ENCODE results near the gene UBTD1.

Gene UBTD1

DNA sequence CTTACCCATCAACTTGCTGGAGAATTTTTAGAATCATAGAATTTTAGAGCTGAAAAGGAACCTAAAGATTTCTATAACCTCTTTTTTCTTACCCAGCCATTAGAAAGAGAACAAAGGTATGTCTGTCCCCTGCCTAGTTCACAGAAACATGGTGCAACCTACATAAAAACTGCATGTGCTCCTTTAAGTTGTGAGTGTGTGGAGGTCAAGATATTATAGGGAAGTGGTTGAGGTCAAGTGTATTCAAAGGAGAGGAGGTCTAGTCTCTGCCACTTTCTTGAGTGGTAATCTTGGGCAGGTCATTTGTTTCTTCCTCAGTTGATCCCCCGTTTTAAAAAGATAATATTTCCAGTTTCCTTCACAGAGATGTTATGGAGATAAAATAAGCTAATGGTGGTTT is 6.4 kb downstream of the UBTD1 start:
- TF ChIP-seq EGR1 (IDR thresholded peaks at IDR 0.05) = no peak
- no peak for TF ChIP-seq CEBPB (IDR thresholded peaks at IDR 0.05)
- no peak for TF ChIP-seq MAX (IDR thresholded peaks at IDR 0.05)
- TF ChIP-seq TCF12 (IDR thresholded peaks at IDR 0.05; ENCODE audit: low read depth) = no peak
- TF ChIP-seq RAD21 (IDR thresholded peaks at IDR 0.05; ENCODE audit: low read depth) = no peak
- TF ChIP-seq YY1 (IDR thresholded peaks at IDR 0.05; ENCODE audit: low read depth) = no peak
- TF ChIP-seq ZBTB7A (IDR thresholded peaks at IDR 0.05; ENCODE audit: low read depth) = no peak

GRCh38 chr10:97506199-97506991 is 7.7 kb downstream of the UBTD1 start:
- no peak for TF ChIP-seq ZBTB7A (IDR thresholded peaks at IDR 0.05; ENCODE audit: low read depth)
- TF ChIP-seq YY1 (IDR thresholded peaks at IDR 0.05; ENCODE audit: low read depth) = no peak
- TF ChIP-seq, protein P1, sequence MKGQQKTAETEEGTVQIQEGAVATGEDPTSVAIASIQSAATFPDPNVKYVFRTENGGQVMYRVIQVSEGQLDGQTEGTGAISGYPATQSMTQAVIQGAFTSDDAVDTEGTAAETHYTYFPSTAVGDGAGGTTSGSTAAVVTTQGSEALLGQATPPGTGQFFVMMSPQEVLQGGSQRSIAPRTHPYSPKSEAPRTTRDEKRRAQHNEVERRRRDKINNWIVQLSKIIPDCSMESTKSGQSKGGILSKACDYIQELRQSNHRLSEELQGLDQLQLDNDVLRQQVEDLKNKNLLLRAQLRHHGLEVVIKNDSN (IDR thresholded peaks at IDR 0.05) = no peak
- TF ChIP-seq FOXM1 (IDR thresholded peaks at IDR 0.05; ENCODE audit: borderline replicate concordance, low read depth) = no peak
- no peak for TF ChIP-seq TEAD4 (IDR thresholded peaks at IDR 0.05)
- TF ChIP-seq TAF1 (IDR thresholded peaks at IDR 0.05; ENCODE audit: low read depth) = no peak
- no peak for TF ChIP-seq EGR1 (IDR thresholded peaks at IDR 0.05)
- no peak for TF ChIP-seq MAX (IDR thresholded peaks at IDR 0.05)
- TF ChIP-seq CREB1 (IDR thresholded peaks at IDR 0.05; ENCODE audit: low read depth) = no peak
- no peak for TF ChIP-seq EP300 (IDR thresholded peaks at IDR 0.05; ENCODE audit: borderline replicate concordance)
- TF ChIP-seq CEBPB (IDR thresholded peaks at IDR 0.05) = no peak
- TF ChIP-seq NFIC (IDR thresholded peaks at IDR 0.05) = no peak
- no peak for TF ChIP-seq REST (IDR thresholded peaks at IDR 0.05; ENCODE audit: low read depth)

DNA sequence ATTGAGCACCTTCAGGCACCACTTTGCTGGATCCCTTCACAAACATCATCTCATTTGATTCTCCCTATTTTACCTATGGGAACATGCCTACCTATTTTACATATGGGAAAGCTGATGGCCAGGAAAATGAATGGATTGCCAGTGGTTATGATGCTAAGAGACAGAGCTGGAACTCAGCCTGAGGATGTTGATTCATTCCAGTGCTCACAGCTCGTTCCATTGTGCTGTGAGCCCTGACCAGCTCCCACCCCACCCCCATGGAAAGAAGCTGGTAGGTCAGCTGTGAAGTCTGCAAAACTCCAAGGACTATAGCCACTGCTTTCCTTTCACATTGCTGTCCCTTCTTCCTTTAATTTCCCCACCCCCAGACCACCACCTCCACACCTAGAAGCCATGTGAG is 9.6 kb downstream of the UBTD1 start:
- TF ChIP-seq REST (IDR thresholded peaks at IDR 0.05; ENCODE audit: low read depth) = no peak
- no peak for TF ChIP-seq TAF1 (IDR thresholded peaks at IDR 0.05; ENCODE audit: low read depth)
- TF ChIP-seq TCF12 (IDR thresholded peaks at IDR 0.05; ENCODE audit: low read depth) = no peak
- TF ChIP-seq ZBTB7A (IDR thresholded peaks at IDR 0.05; ENCODE audit: low read depth) = no peak
- no peak for TF ChIP-seq MAX (IDR thresholded peaks at IDR 0.05)
- TF ChIP-seq EGR1 (IDR thresholded peaks at IDR 0.05) = no peak
- TF ChIP-seq TEAD4 (IDR thresholded peaks at IDR 0.05) = no peak
- TF ChIP-seq, protein P1 (IDR thresholded peaks at IDR 0.05) = no peak
- no peak for TF ChIP-seq RAD21 (IDR thresholded peaks at IDR 0.05; ENCODE audit: low read depth)
- TF ChIP-seq NFIC (IDR thresholded peaks at IDR 0.05) = no peak
- TF ChIP-seq YY1 (IDR thresholded peaks at IDR 0.05; ENCODE audit: low read depth) = no peak
- no peak for TF ChIP-seq EP300 (IDR thresholded peaks at IDR 0.05; ENCODE audit: borderline replicate concordance)
- TF ChIP-seq FOXM1 (IDR thresholded peaks at IDR 0.05; ENCODE audit: borderline replicate concordance, low read depth) = no peak

GRCh38 chr10:97509120-97509680 is 10.5 kb downstream of the UBTD1 start:
- TF ChIP-seq CEBPB (IDR thresholded peaks at IDR 0.05) = no peak
- no peak for TF ChIP-seq YY1 (IDR thresholded peaks at IDR 0.05; ENCODE audit: low read depth)
- no peak for TF ChIP-seq REST (IDR thresholded peaks at IDR 0.05; ENCODE audit: low read depth)
- TF ChIP-seq EP300 (IDR thresholded peaks at IDR 0.05; ENCODE audit: borderline replicate concordance) = no peak
- no peak for TF ChIP-seq ZBTB7A (IDR thresholded peaks at IDR 0.05; ENCODE audit: low read depth)
- TF ChIP-seq CREB1 (IDR thresholded peaks at IDR 0.05; ENCODE audit: low read depth) = no peak
- TF ChIP-seq TCF12 (IDR thresholded peaks at IDR 0.05; ENCODE audit: low read depth) = no peak
- no peak for TF ChIP-seq RAD21 (IDR thresholded peaks at IDR 0.05; ENCODE audit: low read depth)
- no peak for TF ChIP-seq FOXM1 (IDR thresholded peaks at IDR 0.05; ENCODE audit: borderline replicate concordance, low read depth)
- no peak for TF ChIP-seq TAF1 (IDR thresholded peaks at IDR 0.05; ENCODE audit: low read depth)
- TF ChIP-seq, protein P1 (IDR thresholded peaks at IDR 0.05) = no peak
